Stomach smooth muscle (tissue), 2 donors: ENCODE data around the gene EHBP1.

Experiments used
- H3K27ac ChIP-seq: one replicate; pipeline ENCODE4 v1.7.0; 2013; ENCODE audit warnings: mild to moderate bottlenecking, low read length, inconsistent platforms
- H3K27me3 ChIP-seq, 2 donors: one replicate each; pipeline ENCODE4 v1.7.0; 2013; ENCODE audit warnings: low read length in 2 of 2; ENCODE audit not compliant: insufficient read depth in 2 of 2, control insufficient read depth in 1 of 2
- H3K36me3 ChIP-seq, 2 donors: one replicate each; pipeline ENCODE4 v1.7.0; 2013; ENCODE audit warnings: low read length in 2 of 2; ENCODE audit not compliant: control insufficient read depth in 2 of 2, insufficient read depth in 2 of 2
- H3K4me1 ChIP-seq: one replicate; pipeline ENCODE4 v1.7.0; 2013; ENCODE audit warnings: low read length; ENCODE audit not compliant: control insufficient read depth, insufficient read depth
- H3K4me3 ChIP-seq, 2 donors: one replicate each; pipeline ENCODE4 v1.7.0; 2013; ENCODE audit warnings: low read length in 2 of 2
- H3K9ac ChIP-seq, 2 donors: one replicate each; pipeline ENCODE4 v1.7.0; 2013; ENCODE audit warnings: low read length in 2 of 2, mild to moderate bottlenecking in 1 of 2
- H3K9me3 ChIP-seq, 2 donors: one replicate each; pipeline ENCODE4 v1.7.0; 2013; ENCODE audit warnings: low read length in 2 of 2; ENCODE audit not compliant: control insufficient read depth in 2 of 2
- donor health status: healthy.
- donor health status: Pancreatic carcinoma.

Gene EHBP1

DNA sequence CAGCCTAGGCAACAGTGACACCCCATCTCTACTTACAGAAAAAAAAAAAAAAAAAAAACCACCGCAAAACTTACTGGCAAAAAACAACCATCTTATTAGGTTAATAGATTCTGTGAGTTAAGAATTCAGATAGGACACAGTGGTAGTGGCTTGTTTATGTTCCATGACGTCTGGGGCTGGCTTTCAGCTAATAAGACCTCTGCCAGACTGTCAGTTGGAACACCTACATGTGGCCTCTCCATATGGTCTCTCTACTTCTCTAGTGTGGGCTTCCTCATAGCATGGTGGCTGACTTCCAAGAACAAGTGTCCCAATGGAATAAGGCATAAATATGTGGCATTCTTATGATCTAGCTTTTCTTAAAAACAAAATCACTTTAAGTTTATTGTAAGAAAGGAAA is 251.1 kb downstream of the EHBP1 start:
- Histone ChIP-seq H3K9me3 (no peaks in the 10 kb centered on the region), H3K4me1 (no peaks in the 10 kb centered on the region), H3K9ac (no peak overlapping the region), H3K36me3 (peaks cover 7 to 14% of the 10 kb centered on the region in 2 donors), H3K27me3 (no peaks in the 10 kb centered on the region), H3K4me3 (no peak overlapping the region), H3K27ac (no peak overlapping the region)

DNA sequence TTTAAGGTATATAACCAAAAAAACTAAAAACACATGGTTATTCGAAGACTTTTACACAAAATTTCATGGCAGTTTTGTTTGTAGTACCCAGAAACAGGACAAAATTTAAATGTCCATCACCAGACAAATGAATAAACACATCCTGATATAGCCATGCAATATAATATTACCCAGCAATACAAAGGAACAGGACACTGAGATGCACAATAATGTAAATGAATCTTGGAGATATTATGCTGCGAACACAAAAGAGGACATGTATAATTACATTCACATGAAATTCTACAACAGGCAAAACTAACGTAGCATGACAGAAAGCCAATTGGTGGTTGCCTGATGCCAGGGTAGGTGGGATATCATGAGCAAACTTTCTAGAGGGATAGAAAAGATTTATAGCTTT is 252.7 kb downstream of the EHBP1 start:
- Histone ChIP-seq H3K9me3 (no peaks in the 10 kb centered on the region), H3K9ac (no peak overlapping the region), H3K4me3 (no peak overlapping the region), H3K4me1 (no peaks in the 10 kb centered on the region), H3K36me3 (peaks cover 7 to 12% of the 10 kb centered on the region in 2 donors), H3K27ac (no peak overlapping the region), H3K27me3 (no peaks in the 10 kb centered on the region)

DNA sequence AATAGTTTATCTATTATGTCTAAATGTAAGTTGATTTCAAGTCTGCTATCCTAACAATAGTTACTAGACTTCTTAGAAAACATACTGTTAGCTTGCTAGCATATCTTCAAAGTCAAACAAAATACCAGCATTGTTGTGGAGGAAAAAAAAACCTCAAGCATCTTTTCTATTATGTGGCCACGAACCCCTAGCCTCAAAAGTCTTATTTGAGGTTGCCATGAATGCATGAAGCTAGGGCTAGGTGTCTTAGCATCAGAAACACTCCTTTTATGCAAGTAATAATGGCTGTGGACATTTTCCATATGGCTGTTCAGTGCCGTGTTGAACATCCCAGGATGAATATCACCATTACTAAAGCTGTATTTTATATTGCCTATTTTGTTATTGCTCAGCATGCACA is 258.5 kb downstream of the EHBP1 start:
- Histone ChIP-seq H3K4me1 (no peaks in the 10 kb centered on the region), H3K4me3 (no peak overlapping the region), H3K27ac (no peak overlapping the region), H3K9ac (no peak overlapping the region), H3K27me3 (no peaks in the 10 kb centered on the region), H3K9me3 (no peaks in the 10 kb centered on the region), H3K36me3 (peaks cover 0 to 10% of the 10 kb centered on the region in 2 donors)

GRCh38 chr2:62964671-62965070 is 259.2 kb downstream of the EHBP1 start:
- Histone ChIP-seq H3K36me3 (peaks cover 0 to 10% of the 10 kb centered on the region in 2 donors), H3K4me1 (no peaks in the 10 kb centered on the region), H3K9me3 (no peaks in the 10 kb centered on the region), H3K9ac (no peak overlapping the region), H3K4me3 (no peak overlapping the region), H3K27ac (no peak overlapping the region), H3K27me3 (no peaks in the 10 kb centered on the region)

GRCh38 chr2:62966991-62967390 is 261.5 kb downstream of the EHBP1 start:
- H3K27ac ChIP-seq = no peak overlapping the region
- no peaks in the 10 kb centered on the region for H3K4me1 ChIP-seq
- no peaks in the 10 kb centered on the region for H3K27me3 ChIP-seq
- no peak overlapping the region for H3K4me3 ChIP-seq
- H3K9ac ChIP-seq = no peak overlapping the region
- H3K36me3 ChIP-seq = peaks cover 0 to 7% of the 10 kb centered on the region in 2 donors
- H3K9me3 ChIP-seq = no peaks in the 10 kb centered on the region

DNA sequence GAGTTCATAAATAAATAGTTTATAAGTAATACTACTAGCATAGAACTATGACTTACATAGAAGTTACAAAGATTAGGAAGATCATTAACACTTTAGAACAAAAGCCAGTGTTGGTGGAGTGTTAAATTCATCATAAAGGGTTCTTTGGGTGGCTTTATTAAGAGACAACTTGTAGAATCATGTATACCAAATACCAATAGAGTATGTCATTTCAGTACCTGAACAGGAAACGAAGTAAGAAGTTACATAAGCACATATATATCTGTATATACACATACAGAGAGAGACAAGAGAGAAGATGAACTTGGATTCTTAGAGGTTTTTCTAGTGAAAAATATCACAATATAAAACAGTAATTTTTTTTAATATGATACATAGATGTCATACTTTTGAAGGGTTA is 262.7 kb downstream of the EHBP1 start:
- Histone ChIP-seq H3K4me1 (no peaks in the 10 kb centered on the region), H3K27me3 (no peaks in the 10 kb centered on the region), H3K9me3 (no peaks in the 10 kb centered on the region), H3K4me3 (no peak overlapping the region), H3K9ac (no peak overlapping the region), H3K36me3 (peaks cover 0 to 7% of the 10 kb centered on the region in 2 donors), H3K27ac (no peak overlapping the region)

GRCh38 chr2:62968668-62969067 is 263.2 kb downstream of the EHBP1 start:
- Histone ChIP-seq H3K36me3 (peaks cover 1 to 10% of the 10 kb centered on the region in 2 donors), H3K4me1 (no peaks in the 10 kb centered on the region), H3K9ac (no peak overlapping the region), H3K27me3 (no peaks in the 10 kb centered on the region), H3K9me3 (no peaks in the 10 kb centered on the region), H3K27ac (no peak overlapping the region), H3K4me3 (no peak overlapping the region)

- H3K9me3 ChIP-seq = no peaks in the 10 kb centered on the region
- H3K4me1 ChIP-seq = no peaks in the 10 kb centered on the region
- no peak overlapping the region for H3K4me3 ChIP-seq
- no peaks in the 10 kb centered on the region for H3K27me3 ChIP-seq
- H3K9ac ChIP-seq = no peak overlapping the region
- H3K36me3 ChIP-seq = peaks cover 6 to 7% of the 10 kb centered on the region in 2 donors
- H3K27ac ChIP-seq = no peak overlapping the region
Observed at GRCh38 chr2:62971936-62972335, 266.4 kb downstream of the EHBP1 start.

DNA sequence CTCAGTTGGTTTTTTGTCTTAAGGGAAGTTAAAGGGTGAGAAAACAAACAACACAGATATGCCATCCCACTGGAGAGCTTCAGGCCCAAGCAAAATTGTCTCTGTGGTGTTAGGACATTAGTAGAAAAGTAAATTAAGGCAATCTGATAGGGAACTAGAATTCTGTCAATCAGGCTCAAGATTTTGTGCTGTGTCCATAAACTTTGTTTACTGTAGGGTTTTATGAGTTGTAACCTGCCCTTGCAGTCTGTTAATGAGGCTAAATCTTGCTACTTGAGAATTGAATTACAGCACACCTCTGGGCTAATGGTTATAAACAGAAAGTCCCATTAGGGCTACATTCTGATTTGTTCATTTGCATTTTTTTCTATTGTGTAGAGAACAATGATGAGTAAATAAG is 267.1 kb downstream of the EHBP1 start:
- H3K9ac ChIP-seq = no peak overlapping the region
- H3K27ac ChIP-seq = no peak overlapping the region
- no peaks in the 10 kb centered on the region for H3K4me1 ChIP-seq
- no peaks in the 10 kb centered on the region for H3K9me3 ChIP-seq
- H3K36me3 ChIP-seq = peaks cover 3 to 7% of the 10 kb centered on the region in 2 donors
- H3K27me3 ChIP-seq = no peaks in the 10 kb centered on the region
- no peak overlapping the region for H3K4me3 ChIP-seq

- H3K4me3 ChIP-seq = no peak overlapping the region
- no peak overlapping the region for H3K27ac ChIP-seq
- H3K9me3 ChIP-seq = no peaks in the 10 kb centered on the region
- H3K27me3 ChIP-seq = no peaks in the 10 kb centered on the region
- no peaks in the 10 kb centered on the region for H3K4me1 ChIP-seq
- H3K36me3 ChIP-seq = peaks cover 9 to 11% of the 10 kb centered on the region in 2 donors
- H3K9ac ChIP-seq = no peak overlapping the region
Observed at GRCh38 chr2:62974999-62975398, 269.5 kb downstream of the EHBP1 start.

DNA sequence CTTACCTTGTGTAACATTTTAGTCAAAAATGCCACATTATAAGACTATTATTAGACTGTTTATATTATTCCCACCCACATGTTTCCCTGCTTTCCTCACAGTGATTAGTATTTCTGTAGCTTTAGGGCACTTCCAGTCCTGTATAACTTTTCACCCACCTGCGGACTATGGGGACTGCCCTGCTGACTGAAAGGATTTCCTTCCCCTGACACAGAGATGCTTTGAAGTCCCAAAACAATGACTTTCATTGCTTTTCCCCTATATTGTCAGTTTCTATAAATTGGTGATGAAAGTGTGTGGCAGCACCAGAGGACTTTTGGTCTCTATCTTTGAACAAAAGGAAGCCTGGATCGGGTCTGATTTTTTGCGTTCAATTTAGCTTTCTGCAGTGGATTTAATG is 286.1 kb downstream of the EHBP1 start:
- no peak overlapping the region for H3K9ac ChIP-seq
- H3K9me3 ChIP-seq = no peaks in the 10 kb centered on the region
- no peaks in the 10 kb centered on the region for H3K27me3 ChIP-seq
- H3K4me1 ChIP-seq = no peaks in the 10 kb centered on the region
- H3K27ac ChIP-seq = no peak overlapping the region
- H3K4me3 ChIP-seq = no peak overlapping the region
- peaks cover 7 to 11% of the 10 kb centered on the region in 2 donors for H3K36me3 ChIP-seq
